ENCODE data around the gene LCORL. TPM values are rescaled to one million over a fixed set of nuclear protein-coding genes. Genes with fewer than 3 reads are reported as not detected.
"Not testable (repeated sequence)": the region's sequence is repeated elsewhere in the genome, so short reads cannot be mapped to it uniquely, and the experiment has no call there.

The LCORL gene
- total and polyA plus RNA-seq, 2 donors: 4.5 to 46.5 TPM

- H3K27ac ChIP-seq (ENCODE audit: low read depth): no peak overlapping the region
- DNase-seq (ENCODE audit: extremely low spot score): no peak
- no peaks in the 10 kb centered on the region for H3K36me3 ChIP-seq (ENCODE audit: insufficient read depth)
- 70% methylated on average over 2 of the region's 2 CpGs for WGBS
- no peak overlapping the region for H3K4me3 ChIP-seq (ENCODE audit: low read depth, low read length)
- no peaks in the 10 kb centered on the region for H3K4me1 ChIP-seq (ENCODE audit: insufficient read depth)
Measured at GRCh38 chr4:17884511-17884910, 137.0 kb downstream of the LCORL start.

- no peak for DNase-seq (ENCODE audit: extremely low spot score)
- 81% methylated on average over 2 of the region's 2 CpGs for WGBS
- H3K4me3 ChIP-seq (ENCODE audit: low read depth, low read length): no peak overlapping the region
- no peaks in the 10 kb centered on the region for H3K4me1 ChIP-seq (ENCODE audit: insufficient read depth)
- no peaks in the 10 kb centered on the region for H3K36me3 ChIP-seq (ENCODE audit: insufficient read depth)
- H3K27ac ChIP-seq (ENCODE audit: low read depth): no peak overlapping the region
Measured at GRCh38 chr4:17884063-17884462, 137.5 kb downstream of the LCORL start.

- Histone ChIP-seq H3K27ac (ENCODE audit: low read depth) (no peak overlapping the region), H3K36me3 (ENCODE audit: insufficient read depth) (no peaks in the 10 kb centered on the region), H3K4me3 (ENCODE audit: low read depth, low read length) (no peak overlapping the region), H3K4me1 (ENCODE audit: insufficient read depth) (no peaks in the 10 kb centered on the region)
- 74% methylated on average over 5 of the region's 5 CpGs for WGBS
- no peak for DNase-seq (ENCODE audit: extremely low spot score)
Measured at GRCh38 chr4:17877661-17878060, 143.9 kb downstream of the LCORL start.

GRCh38 chr4:17876943-17877342 lies 144.6 kb downstream of the LCORL start:
- 96% methylated on average over 4 of the region's 4 CpGs for WGBS
- H3K4me3 ChIP-seq (ENCODE audit: low read depth, low read length): no peak overlapping the region
- no peak for DNase-seq (ENCODE audit: extremely low spot score)
- H3K36me3 ChIP-seq (ENCODE audit: insufficient read depth): no peaks in the 10 kb centered on the region
- no peak overlapping the region for H3K27ac ChIP-seq (ENCODE audit: low read depth)
- no peaks in the 10 kb centered on the region for H3K4me1 ChIP-seq (ENCODE audit: insufficient read depth)

GRCh38 chr4:17875402-17876070 lies 146.0 kb downstream of the LCORL start:
- WGBS: 96% methylated on average over 4 of the region's 4 CpGs
- Histone ChIP-seq H3K27ac (ENCODE audit: low read depth) (no peak overlapping the region), H3K36me3 (ENCODE audit: insufficient read depth) (no peaks in the 10 kb centered on the region), H3K4me3 (ENCODE audit: low read depth, low read length) (no peak overlapping the region), H3K4me1 (ENCODE audit: insufficient read depth) (no peaks in the 10 kb centered on the region)
- no peak for DNase-seq (ENCODE audit: extremely low spot score)

- no peak overlapping the region for H3K4me3 ChIP-seq (ENCODE audit: low read depth, low read length)
- WGBS: 49% methylated on average over 2 of the region's 2 CpGs
- no peaks in the 10 kb centered on the region for H3K36me3 ChIP-seq (ENCODE audit: insufficient read depth)
- no peaks in the 10 kb centered on the region for H3K4me1 ChIP-seq (ENCODE audit: insufficient read depth)
- DNase-seq (ENCODE audit: extremely low spot score): no peak
- no peak overlapping the region for H3K27ac ChIP-seq (ENCODE audit: low read depth)
Measured at GRCh38 chr4:17869327-17869726, 152.2 kb downstream of the LCORL start.

GRCh38 chr4:17867276-17867675 lies 154.3 kb downstream of the LCORL start:
- no peak for DNase-seq (ENCODE audit: extremely low spot score)
- Histone ChIP-seq H3K36me3 (ENCODE audit: insufficient read depth) (no peaks in the 10 kb centered on the region), H3K4me1 (ENCODE audit: insufficient read depth) (no peaks in the 10 kb centered on the region), H3K27ac (ENCODE audit: low read depth) (no peak overlapping the region), H3K4me3 (ENCODE audit: low read depth, low read length) (no peak overlapping the region)
- 67% methylated on average over 3 of the region's 3 CpGs for WGBS

- H3K27ac ChIP-seq (ENCODE audit: low read depth): no peak overlapping the region
- H3K4me3 ChIP-seq (ENCODE audit: low read depth, low read length): no peak overlapping the region
- no peaks in the 10 kb centered on the region for H3K4me1 ChIP-seq (ENCODE audit: insufficient read depth)
- DNase-seq (ENCODE audit: extremely low spot score): no peak
- H3K36me3 ChIP-seq (ENCODE audit: insufficient read depth): no peaks in the 10 kb centered on the region
- 91% methylated on average over 2 of the region's 2 CpGs for WGBS
Measured at GRCh38 chr4:17866810-17867209, 154.7 kb downstream of the LCORL start.

GRCh38 chr4:17865866-17866363 lies 155.6 kb downstream of the LCORL start:
- H3K4me3 ChIP-seq (ENCODE audit: low read depth, low read length): no peak overlapping the region
- WGBS: 97% methylated on average over 1 of the region's 1 CpG
- no peak overlapping the region for H3K27ac ChIP-seq (ENCODE audit: low read depth)
- H3K36me3 ChIP-seq (ENCODE audit: insufficient read depth): no peaks in the 10 kb centered on the region
- H3K4me1 ChIP-seq (ENCODE audit: insufficient read depth): no peaks in the 10 kb centered on the region
- no peak for DNase-seq (ENCODE audit: extremely low spot score)

GRCh38 chr4:17861906-17862305 lies 159.6 kb downstream of the LCORL start:
- H3K4me3 ChIP-seq (ENCODE audit: low read depth, low read length); H3K4me1 ChIP-seq (ENCODE audit: insufficient read depth); H3K27ac ChIP-seq (ENCODE audit: low read depth); H3K36me3 ChIP-seq (ENCODE audit: insufficient read depth); DNase-seq (ENCODE audit: extremely low spot score): not testable (repeated sequence)

- Histone ChIP-seq H3K4me1 (ENCODE audit: insufficient read depth) (no peaks in the 10 kb centered on the region), H3K4me3 (ENCODE audit: low read depth, low read length) (no peak overlapping the region), H3K27ac (ENCODE audit: low read depth) (no peak overlapping the region), H3K36me3 (ENCODE audit: insufficient read depth) (no peaks in the 10 kb centered on the region)
- 97% methylated on average over 5 of the region's 5 CpGs for WGBS
- no peak for DNase-seq (ENCODE audit: extremely low spot score)
Measured at GRCh38 chr4:17859793-17860406, 161.7 kb downstream of the LCORL start.

- no peak overlapping the region for H3K27ac ChIP-seq (ENCODE audit: low read depth)
- DNase-seq (ENCODE audit: extremely low spot score): no peak
- no peaks in the 10 kb centered on the region for H3K4me1 ChIP-seq (ENCODE audit: insufficient read depth)
- H3K36me3 ChIP-seq (ENCODE audit: insufficient read depth): no peaks in the 10 kb centered on the region
- no peak overlapping the region for H3K4me3 ChIP-seq (ENCODE audit: low read depth, low read length)
- 28% methylated on average over 3 of the region's 3 CpGs for WGBS
Measured at GRCh38 chr4:17854036-17854435, 167.5 kb downstream of the LCORL start.

- no peak for DNase-seq (ENCODE audit: extremely low spot score)
- H3K36me3 ChIP-seq (ENCODE audit: insufficient read depth): no peaks in the 10 kb centered on the region
- H3K27ac ChIP-seq (ENCODE audit: low read depth): no peak overlapping the region
- no peak overlapping the region for H3K4me3 ChIP-seq (ENCODE audit: low read depth, low read length)
- no peaks in the 10 kb centered on the region for H3K4me1 ChIP-seq (ENCODE audit: insufficient read depth)
Measured at GRCh38 chr4:17851959-17852358, 169.6 kb downstream of the LCORL start.

- not testable (repeated sequence) for H3K36me3 ChIP-seq (ENCODE audit: insufficient read depth)
- 96% methylated on average over 1 of the region's 1 CpG for WGBS
Measured at GRCh38 chr4:17850295-17850694, 171.3 kb downstream of the LCORL start.

More at GRCh38 chr4:17850295-17850694, 171.3 kb downstream of the LCORL start:
- not testable (repeated sequence) for H3K27ac ChIP-seq (ENCODE audit: low read depth); H3K4me3 ChIP-seq (ENCODE audit: low read depth, low read length); DNase-seq (ENCODE audit: extremely low spot score); H3K4me1 ChIP-seq (ENCODE audit: insufficient read depth)

Measured in urinary bladder (tissue), 4 donors.